Stimulated activated CD4-positive, alpha-beta T cell treated with anti-CD3 and anti-CD28 coated beads, Interleukin-4, amount 100 ng/mL, for 48 hours (primary cell): ENCODE measurements around the gene GSKIP.

ENCODE experiments used
- DNase-seq, 2 donors: peaks; one replicate each; pipeline ENCODE4 v3.0.0-alpha.2; 2020; ENCODE audit warnings: low read depth in 2 of 2

Gene GSKIP

DNA sequence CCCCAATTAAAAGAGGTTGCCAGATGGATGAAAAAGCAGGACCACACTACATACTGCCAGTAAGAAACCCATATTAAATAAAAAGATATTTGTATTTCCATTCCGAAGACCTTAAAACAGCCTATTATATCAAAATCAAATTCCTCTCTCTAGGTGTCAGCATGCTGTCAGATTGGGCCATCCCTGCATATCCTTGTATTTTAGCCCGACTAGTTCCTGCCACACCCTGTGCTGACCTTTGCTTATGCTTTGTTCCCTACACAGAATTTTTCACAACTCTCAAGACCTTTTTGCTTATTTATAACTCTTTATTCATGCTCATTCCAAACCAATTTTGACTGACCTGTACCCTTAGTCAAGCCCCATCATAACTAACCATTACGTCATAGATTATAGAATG, 12.8 kb downstream of the GSKIP start:
- DNase-seq = no peak

DNA sequence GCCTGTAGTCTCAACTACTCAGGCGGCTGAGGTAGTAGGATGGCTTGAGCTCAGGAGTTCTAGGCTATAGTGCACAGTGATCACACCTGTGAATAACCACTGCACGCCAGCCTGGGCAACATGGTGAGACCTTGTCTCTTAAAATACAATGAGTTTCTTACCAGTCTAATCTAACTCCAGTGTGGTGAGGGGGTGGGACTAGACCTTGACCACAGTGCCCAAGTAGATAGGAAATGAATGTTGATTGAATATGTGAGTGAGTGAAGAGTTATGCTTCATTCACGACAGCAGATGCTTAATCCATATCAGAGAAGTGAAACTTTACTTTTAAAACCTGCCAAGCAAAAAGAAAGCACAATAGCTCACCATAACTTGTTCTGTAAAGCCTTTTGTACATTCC, 17.4 kb downstream of the GSKIP start:
- no peak for DNase-seq

DNA sequence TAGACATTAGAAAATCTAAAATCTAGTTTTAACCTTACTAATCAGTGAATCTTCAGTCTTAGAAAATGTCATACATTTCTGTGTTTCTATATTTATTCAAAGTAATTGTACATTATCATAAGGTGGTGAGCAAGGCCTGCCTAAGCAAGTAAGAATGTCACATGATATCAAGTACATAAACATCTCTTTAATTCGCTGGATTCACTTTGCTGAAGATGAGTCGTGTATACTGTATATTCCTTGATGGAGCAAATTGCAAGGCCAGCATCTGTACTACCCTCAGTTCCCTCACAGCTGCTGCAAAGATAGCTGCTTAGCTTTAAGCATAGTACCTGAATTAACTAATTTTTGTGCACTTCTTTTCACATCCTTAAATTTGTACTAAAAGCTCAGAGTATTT, 20.1 kb downstream of the GSKIP start:
- DNase-seq = no peak

DNA sequence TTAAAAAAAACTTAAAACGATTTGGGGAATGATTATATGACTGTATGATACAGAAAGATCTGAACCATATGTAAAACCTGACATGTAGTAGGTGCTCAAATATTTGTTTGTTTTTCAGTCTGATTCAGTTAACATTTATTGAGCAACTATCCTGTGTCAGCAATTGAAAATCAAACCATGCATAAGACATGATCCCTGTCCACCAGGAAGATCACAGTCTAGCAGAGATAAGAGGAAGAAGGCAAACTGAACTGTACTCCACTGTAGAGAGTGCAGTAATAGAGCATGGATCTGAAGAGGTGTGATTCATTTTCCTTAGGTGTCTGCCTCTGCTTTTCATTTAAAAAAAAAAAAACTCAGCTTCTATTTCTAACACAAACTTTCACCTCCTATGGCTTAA, 20.7 kb downstream of the GSKIP start:
- DNase-seq = no peak

DNA sequence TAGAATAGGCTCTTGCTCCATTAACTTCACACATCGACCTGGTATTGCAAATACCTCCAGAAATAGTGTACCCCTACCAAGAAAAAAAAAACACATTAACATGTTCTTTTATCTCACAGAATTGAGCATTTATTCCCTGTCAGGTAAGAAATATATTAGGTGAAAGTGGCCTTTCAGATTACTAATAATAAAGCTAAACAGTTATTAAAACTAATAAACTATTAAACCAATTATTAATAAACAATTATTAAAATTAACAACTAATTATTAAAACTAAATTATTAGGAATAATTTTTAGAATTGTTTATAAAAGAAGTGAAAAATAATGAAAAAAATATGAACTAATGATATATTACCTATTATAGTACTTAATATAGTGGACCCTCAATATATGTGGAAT, 21.4 kb downstream of the GSKIP start:
- DNase-seq = no peak

DNA sequence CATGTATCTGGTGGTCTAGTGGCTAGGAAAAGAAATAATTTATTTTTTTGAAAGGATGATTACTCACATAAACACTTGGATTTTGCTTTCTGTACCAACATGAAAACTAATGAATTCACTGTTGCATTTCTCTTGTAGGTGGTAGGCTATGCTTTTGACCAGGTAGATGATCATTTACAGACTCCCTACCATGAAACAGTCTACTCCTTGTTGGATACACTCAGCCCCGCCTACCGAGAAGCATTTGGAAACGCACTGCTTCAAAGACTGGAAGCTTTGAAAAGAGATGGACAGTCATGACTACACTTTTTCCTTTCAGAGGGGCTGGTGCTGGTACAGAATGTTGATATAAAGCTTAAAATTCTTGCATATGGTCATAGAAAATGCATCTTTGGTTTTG, 22.1 kb downstream of the GSKIP start:
- DNase-seq = no peak

DNA sequence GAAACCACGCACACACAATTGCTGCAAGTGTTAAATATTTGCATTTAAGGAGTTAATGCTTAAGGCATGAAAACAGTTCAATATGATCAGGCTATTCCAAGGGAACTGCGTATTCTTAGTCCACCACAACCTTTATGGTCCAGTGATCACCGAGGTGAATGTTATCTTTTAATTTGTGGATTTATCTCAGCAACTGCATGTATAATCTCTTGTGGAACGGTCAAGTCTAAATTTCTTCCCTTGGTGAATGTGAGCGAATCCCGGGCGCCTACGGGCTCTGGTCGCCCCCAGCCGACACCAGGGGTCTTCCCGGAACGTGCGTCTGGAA, 27.6 kb downstream of the GSKIP start:
- DNase-seq = no peak

DNA sequence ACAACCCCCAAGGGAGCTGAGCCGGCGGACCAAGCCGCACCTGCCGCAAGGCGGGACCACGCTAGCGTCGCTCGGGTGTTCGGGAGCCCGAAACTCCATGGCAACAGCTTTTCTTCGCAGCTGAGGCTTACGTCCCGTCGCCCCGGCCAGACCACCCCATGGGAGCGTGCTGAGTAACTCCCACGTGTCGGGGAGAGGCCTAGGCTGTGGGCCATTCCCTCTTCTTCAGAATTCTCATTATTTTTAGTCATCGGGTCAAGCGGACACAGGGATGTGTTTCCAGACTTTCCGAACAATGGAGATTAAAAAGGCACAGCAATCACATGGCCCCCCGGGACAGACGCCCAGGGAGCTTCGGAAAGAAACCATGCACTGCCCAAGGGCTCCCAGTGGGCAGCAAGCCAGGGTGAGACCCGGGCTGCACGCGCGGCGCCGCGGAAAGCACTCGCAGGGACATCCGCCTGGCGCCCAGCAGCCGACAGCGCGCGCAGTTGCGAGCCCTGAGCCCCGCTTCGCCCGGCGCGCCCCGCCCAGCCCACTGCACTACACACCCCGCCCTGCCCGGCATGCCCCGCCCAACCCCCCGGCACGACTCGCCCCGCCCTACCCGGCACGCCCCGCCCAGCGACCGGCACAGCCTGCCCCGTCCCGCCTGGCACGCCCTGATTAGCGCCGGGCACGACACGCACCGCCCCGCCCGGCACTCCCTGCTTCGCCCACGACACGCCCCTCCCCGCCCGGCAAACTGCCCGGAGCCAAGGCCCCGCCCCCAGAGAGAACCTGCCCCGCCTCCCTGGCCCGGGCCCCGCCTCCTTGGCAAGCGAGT, 28.2 kb downstream of the GSKIP start:
- peak; percentile 99 to 100 for DNase-seq

DNA sequence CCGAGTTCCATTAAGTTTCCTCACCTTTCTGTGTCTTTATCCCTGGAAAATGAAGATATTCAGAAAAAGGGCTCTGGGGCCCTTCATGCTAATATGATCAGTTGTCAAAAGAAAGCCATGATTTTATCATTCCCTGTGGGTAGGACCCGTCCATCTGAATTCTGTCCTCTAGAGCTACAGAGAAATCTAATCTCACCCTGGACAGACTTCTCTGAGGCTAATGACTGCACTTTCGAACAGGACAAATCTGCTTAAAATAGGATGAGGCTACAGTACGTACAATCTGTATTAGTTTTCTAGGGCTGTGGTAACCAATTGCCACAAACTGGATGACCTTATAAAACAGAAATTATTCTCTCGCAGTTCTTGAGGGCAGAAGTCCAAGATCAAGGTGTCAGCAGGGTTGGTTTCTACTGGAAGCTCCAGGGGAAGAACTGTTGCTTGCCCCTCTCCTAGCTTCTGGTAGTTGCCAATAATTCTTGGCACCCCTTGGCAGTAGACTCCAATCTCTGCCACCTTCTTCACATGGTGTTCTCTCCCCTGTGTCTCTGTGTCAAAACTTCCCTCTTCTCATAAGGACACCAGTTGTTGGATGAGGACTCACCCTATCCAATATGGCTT, 29.9 kb downstream of the GSKIP start:
- no peak for DNase-seq

DNA sequence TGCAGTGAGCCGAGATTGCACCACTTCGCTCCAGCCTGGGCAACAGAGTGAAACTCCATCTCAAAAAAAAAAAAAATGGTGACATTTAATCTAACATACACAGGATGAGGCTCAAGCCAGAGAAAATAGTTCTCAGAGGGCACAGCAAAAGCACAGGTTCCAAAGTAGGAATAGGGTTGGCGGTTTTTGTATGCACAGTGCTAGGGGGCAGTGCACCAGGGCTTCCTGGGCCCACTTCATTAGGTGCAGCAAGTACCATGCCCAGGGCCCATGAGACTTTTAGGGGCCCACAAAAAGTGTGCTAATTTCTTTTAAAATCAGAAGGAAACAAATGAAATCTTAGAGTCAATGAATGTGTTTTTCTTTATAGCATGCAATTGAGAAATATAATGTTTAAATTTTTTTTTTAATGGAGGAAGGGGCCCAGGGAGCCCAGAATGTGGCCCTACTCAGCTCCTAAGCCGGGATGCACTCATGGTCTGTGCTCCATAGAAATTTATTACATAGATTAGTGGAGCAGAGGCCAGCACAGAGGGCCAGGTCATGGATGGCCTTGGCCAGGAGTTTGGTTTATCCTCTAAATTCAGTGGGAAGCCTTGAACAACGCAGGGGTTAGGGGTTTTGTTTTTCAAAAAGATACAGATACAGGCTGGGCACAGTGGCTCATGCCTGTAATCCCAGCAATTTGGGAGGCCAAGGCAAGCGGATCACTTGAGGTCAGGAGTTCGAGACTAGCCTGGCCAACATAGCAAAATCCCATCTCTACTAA, 30.9 kb downstream of the GSKIP start:
- no peak for DNase-seq

DNA sequence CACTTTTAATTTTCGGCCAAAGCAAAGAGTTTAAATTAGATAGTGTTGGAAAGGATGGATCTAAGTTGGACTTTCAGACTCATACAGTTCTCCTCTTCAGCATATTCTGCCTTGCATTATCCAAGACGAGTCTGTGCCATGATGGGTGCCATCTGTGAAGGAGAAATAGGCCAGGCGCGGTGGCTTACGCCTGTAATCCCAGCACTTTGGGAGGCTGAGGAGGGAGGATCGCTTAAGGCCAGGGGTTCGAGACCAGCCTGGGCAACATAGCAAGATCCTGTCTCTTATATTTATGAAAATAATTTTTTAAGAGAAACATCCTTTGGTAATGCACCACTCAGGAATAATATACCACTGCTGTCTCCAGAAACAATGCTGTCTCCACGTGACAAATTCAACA, 35.1 kb downstream of the GSKIP start:
- DNase-seq = no peak

DNA sequence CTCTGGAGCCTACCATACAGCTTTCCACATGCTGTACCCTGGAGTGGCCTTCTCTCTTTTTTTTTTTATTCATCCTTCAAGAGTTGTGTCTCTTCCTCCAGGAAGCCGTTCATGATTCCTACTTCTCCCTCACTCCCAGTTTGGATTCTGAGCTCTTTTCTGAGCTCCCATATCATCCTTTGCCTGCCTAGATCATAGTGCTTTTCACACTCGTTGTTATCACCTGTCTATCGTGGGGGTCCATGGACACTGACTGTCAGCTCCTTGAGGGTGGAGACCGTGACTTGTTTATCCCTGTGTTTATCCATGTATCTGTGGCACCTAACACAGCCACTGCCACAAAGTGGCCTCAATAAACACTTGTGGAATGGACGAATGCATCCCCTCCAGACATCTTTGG, 35.6 kb downstream of the GSKIP start:
- no peak for DNase-seq

DNA sequence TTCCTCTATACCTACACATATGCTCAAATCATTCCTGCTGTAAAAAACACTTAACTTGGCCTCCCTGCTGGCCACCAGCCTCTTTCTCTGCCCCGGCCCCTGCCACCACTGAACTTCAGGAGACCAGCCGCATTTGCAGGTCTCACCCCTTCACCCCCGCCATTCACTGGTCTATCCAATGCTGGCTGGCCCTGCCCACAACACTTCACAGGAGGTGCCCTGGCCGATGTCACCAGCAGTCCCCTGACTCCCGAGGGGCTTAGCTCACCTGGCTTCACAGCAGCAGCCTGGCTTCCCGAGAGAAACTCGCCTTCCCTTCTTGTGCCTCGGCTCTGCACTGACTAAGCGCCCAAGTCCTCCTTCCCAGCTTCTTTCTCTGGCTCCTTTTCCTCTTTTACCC, 36.1 kb downstream of the GSKIP start:
- DNase-seq = no peak

DNA sequence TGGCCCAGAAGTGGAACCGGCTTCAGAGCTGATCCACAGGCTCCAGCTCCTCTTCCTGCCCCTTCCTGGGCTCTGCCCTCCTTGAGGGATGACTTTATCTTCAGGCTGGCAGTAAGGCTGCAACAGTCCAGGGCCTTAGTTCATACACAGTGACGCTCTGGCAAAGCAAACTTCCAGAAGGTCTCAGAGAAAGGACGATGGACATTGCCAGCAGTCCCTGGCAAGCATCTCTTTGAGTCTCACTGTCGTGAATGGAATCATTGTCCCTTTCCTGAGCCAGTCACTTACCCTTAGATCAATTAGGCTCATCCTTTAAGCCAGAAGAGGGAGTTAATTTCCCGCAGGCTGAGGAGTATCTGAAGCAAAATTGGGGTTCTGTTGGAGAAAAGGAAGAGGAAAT, 37.2 kb downstream of the GSKIP start:
- no peak for DNase-seq

DNA sequence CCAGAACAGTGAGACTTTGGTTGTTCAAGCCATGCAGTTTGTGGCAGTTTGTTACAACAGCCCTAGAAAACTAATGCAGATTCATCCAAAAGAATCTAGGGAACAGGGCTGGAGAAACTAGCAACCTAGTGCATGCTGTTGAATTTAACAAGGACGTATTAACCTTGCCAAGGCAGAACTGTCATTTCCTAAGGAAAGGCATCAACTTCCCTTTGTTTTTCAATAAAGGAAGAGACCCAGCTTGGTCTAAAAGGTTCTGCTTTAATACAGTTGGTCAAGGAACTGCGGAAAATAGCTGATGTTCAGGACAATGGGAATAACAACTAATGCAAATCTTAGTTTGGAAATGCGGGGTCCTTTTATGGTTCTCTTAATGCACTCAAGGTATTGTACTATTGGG, 40.1 kb downstream of the GSKIP start:
- no peak for DNase-seq

DNA sequence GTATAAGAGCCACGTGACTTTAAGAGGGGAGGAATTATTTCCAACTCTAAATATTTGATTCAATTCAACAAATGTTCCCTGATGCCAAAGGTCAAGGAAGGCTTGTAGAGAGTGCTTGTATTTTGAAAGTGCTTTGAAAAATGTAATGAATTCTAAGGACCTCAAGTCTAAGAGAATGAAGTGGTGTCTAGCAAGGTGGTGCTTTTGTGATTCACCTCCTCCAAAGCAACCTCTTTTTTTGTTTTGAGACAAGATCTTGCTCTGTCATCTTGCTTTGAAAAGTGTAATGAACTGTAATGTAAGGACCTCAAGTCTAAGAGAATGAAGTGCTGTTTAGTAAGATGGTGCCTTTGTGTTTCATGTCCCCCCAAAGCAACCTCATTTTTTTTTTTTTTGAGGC, 42.4 kb downstream of the GSKIP start:
- DNase-seq = no peak

DNA sequence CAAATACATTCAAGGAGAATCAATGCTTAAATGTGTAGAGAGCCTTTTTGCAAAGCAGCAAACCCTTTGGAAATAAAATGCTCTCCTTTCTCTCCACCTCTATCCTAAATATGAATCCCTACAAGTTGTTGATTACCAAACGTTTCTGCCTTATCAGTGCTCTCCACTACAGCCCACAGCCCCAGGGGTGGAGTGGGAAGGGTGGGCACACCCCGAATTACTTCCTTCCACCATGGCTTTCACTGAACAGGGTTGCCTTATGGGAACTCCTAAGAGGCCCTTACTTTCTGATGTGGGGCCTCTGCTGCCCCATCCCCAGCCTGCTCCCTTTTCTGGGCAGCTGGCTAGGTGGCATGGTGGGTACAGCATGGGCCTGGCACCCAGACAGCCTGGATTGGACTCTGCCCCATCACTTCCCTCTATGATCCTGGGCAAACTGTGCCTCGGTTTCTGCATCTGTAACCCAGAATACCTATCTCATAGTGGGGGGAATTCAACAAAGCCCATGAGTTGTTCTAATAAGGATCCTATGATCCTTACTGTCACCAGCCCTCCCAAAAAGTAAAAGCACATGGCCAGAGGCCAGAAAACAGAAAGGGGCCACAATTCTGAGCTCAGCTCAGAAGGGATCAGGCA, 44.7 kb downstream of the GSKIP start:
- DNase-seq = no peak

DNA sequence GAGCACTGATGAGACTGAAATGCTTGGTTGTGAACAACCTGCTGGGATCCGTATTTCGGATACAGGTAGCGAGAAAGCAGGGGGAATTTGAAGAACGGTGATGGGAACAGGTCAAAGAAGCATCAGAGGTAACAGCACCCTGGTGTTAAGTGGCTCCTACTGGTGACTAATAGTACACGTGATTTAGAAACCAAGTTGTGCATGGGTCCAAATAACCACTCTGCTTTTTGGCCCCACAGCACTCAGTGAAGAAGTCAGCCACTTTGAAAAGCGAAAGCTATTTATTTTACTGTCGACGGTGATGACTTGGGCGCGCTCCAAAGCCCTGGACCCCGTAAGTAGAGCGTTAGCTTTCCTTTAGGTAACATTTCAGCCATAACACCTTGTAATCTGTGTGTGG, 45.3 kb downstream of the GSKIP start:
- DNase-seq = no peak

DNA sequence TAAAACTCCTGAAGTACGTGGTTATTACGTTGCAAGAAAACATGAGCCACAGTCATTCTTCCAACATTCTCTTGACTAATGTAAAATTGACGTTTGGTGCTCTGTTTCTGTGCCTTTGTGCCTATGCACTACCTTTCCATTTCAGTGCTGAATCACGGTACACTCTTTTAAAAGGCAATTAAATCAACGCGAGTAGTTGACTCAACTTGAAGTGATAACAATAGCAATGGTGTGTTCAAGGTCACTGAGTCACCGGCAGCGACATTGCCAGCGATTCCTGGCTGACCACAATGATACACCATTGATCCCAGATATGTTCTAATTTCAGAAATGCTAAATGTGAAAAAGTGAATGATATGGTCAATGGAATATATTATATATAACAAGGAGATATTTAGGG, 46.4 kb downstream of the GSKIP start:
- DNase-seq = no peak

DNA sequence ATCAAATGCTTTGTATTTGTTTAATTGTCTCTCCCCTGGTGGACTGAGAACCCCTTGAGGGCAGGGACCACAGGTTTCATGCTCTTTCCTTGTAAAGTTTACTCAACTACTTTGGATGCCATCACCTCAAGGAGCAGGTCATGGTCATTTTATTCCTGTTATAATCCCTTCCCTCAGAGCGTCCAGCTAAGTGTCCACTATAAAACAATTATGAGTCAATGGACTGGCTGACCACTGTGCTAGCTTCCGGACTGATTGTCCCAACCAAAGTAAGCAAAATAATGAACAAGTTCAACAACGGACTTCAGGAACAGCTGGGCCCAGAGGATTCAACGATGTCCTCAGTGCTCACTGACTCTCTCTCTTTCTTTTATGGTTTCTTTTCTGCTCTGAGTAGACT, 46.8 kb downstream of the GSKIP start:
- DNase-seq = no peak

DNA sequence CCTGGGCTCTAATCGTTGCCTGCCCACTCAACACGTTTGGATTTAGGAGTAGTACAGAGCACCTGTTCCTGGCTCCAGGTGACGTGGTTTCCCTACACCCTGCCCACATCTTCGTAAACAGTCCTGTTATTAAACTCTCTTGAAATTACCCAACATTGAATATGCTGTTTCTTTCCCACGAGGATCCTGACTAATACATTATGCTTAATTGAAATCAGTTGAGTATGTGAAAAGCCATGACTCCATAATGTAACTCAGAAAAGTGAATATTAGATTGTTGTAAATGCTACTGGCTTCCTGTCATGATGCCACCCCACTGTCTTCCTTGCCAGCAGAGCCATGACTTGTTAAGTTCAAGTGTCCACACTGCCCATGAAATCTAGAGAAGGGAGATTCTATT, 50.2 kb downstream of the GSKIP start:
- DNase-seq = no peak

DNA sequence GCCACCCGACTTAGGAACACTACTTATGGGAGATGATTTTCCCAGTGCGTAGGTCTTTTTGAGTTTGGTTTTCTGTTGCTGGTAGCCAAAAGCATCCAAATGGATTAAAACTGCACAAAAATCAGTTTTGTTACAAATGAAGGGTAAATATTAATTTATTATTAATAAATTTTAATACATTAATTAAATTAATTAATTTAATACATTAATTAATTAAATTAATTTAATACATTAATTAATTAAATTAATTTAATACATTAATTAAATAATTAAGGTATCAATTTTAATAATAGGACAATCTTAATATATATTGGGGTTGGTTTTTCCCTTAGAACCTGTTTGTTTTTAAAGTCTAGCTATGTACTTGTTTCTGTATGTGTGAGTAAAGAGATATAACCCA, 52.2 kb downstream of the GSKIP start:
- no peak for DNase-seq

DNA sequence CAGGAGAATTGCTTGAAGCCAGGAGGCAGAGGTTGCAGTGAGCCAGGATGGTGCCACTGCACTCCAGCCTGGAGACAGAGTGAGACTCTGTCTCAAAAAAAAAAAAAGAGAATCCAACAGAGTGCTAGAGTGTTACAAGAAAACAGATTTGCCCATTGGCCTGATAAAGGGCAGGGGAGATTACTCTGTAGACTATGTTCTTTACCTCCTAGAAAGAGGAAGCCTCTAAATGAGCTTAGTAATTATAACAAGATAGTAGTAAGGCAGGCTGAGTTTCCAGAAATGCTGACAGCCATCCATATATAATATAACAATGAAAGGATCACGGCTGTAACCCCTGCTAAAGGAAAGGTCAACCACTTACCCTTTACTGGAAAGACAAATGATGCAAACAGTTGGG, 53.0 kb downstream of the GSKIP start:
- DNase-seq = no peak
